Kidney epithelial cell (primary cell): Measurements from ENCODE around the gene S100A16. TPM values are rescaled to one million over a fixed set of nuclear protein-coding genes. Genes with fewer than 3 reads are reported as not detected.
"Not testable (repeated sequence)": the region's sequence is repeated elsewhere in the genome, so short reads cannot be mapped to it uniquely, and the experiment has no call there.

ENCODE experiments used
- DNase-seq: peaks from one replicate; pipeline ENCODE4 v3.0.0-alpha.2; 2010; ENCODE audit warnings: low read depth
- H3K27me3 ChIP-seq: 2 replicates; pipeline ENCODE4 v1.6.0; 2011; ENCODE audit warnings: low read length; ENCODE audit not compliant: control insufficient read depth, insufficient read depth
- H3K36me3 ChIP-seq: 2 replicates; pipeline ENCODE4 v1.5.1; 2011; ENCODE audit warnings: low read length; ENCODE audit not compliant: control insufficient read depth, insufficient read depth
- H3K4me3 ChIP-seq: 2 replicates; pipeline ENCODE4 v1.5.1; 2011; ENCODE audit warnings: low read depth, mild to moderate bottlenecking, control low read depth, low read length
- total RNA-seq: library from RNA; depleted of rRNA; stranded (reverse); fragments of >200 nt; gene quantifications from 2 replicates; pipeline ENCODE4 v1.2.3, GENCODE V29; 2015
- TF ChIP-seq, protein P1 (sequence below): IDR thresholded peaks from 2 replicates; pipeline ENCODE4 v1.5.1; 2011; ENCODE audit warnings: mild to moderate bottlenecking, moderate library complexity, low read length, control low read depth, inconsistent platforms; ENCODE audit not compliant: insufficient read depth, poor library complexity, severe bottlenecking

S100A16 gene
- total RNA-seq, 1 donor from 2014 or later, result 480 TPM

DNA sequence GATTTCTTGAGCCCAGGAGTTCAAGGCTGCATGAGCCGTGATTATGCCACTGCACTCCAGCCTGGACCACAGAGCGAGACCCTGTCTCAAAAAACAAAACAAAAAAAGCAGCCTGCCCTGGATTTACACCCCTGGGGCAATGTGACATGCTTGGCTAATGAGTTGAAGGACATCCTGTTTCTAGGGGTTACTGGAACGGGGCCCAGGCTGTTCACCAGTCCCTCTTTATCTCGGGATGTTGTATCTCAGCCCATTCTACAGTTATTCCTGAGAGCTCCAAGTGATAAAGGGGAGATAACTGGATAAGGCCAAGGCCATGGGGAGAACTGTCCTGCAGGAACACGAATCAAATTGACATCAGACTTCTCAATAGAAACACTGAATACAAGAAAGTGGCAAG lies 25.6 kb downstream of the S100A16 start:
- TF ChIP-seq, protein P1, sequence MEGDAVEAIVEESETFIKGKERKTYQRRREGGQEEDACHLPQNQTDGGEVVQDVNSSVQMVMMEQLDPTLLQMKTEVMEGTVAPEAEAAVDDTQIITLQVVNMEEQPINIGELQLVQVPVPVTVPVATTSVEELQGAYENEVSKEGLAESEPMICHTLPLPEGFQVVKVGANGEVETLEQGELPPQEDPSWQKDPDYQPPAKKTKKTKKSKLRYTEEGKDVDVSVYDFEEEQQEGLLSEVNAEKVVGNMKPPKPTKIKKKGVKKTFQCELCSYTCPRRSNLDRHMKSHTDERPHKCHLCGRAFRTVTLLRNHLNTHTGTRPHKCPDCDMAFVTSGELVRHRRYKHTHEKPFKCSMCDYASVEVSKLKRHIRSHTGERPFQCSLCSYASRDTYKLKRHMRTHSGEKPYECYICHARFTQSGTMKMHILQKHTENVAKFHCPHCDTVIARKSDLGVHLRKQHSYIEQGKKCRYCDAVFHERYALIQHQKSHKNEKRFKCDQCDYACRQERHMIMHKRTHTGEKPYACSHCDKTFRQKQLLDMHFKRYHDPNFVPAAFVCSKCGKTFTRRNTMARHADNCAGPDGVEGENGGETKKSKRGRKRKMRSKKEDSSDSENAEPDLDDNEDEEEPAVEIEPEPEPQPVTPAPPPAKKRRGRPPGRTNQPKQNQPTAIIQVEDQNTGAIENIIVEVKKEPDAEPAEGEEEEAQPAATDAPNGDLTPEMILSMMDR, result no peak
- no peak for DNase-seq
- Histone ChIP-seq H3K36me3 (no peaks in the 10 kb centered on the region), H3K27me3 (no peaks in the 10 kb centered on the region), H3K4me3 (no peak overlapping the region)

DNA sequence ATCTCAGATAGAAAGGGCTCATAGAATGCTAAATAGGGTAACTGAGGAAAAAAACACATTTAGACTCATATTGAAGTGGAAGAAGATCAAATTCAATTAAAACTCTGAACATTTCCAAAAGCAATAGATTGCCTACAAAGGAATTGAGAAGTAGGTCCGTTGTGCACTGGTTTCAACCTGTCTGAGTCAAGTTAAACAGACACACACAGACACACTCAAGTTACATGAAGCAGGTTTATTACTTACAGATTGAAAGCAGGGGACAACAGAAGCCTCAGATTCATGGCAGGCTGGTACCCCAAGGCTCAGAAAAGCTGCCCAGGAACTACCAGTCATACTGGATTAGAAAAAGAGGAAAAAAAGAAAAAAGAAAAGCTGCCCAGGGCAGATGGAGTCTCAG lies 26.6 kb downstream of the S100A16 start:
- TF ChIP-seq, protein P1, result no peak
- Histone ChIP-seq H3K27me3 (no peaks in the 10 kb centered on the region), H3K4me3 (no peak overlapping the region), H3K36me3 (no peaks in the 10 kb centered on the region)
- DNase-seq, result no peak

DNA sequence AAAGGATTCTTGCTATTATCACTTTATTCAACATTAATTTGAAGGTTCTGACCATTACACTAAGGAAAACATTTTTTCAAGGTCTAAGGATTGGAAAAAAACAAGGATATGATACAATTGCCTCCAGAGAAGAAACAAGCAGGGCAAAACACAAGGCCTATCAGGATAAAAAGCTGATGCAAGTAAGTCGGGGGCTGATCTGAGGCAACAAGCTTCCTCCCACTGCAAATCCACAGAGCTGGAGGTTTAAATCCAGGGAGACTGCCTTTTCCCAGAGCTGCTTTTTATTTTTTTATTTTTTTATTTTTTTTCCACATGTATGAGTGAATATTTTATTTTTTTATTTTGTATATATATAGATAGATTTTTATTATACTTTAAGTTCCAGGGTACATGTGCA lies 27.9 kb downstream of the S100A16 start:
- H3K36me3 ChIP-seq, result no peaks in the 10 kb centered on the region
- H3K4me3 ChIP-seq, result no peak overlapping the region
- TF ChIP-seq, protein P1, result no peak
- no peaks in the 10 kb centered on the region for H3K27me3 ChIP-seq
- DNase-seq, result no peak

DNA sequence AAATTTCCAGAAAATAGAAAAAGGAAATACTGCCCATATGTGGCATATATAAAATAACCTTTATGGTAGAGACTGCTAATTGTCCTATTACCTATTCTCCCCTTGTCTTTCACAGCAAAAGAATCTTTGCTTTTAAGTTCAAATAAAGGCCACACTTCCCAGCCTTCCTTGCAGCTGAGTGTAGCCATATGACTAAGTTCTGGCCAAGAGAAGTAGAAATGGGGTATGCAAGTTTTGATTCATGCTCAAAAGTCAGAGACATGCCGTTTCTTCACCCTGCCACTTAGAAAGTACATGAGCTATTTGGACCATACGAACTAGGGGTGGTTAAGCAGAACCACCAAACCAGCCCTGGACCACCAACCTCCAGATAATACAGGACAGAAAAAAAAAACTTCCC lies 29.0 kb downstream of the S100A16 start:
- Histone ChIP-seq H3K27me3 (no peaks in the 10 kb centered on the region), H3K36me3 (no peaks in the 10 kb centered on the region), H3K4me3 (no peak overlapping the region)
- TF ChIP-seq, protein P1, result no peak
- no peak for DNase-seq

DNA sequence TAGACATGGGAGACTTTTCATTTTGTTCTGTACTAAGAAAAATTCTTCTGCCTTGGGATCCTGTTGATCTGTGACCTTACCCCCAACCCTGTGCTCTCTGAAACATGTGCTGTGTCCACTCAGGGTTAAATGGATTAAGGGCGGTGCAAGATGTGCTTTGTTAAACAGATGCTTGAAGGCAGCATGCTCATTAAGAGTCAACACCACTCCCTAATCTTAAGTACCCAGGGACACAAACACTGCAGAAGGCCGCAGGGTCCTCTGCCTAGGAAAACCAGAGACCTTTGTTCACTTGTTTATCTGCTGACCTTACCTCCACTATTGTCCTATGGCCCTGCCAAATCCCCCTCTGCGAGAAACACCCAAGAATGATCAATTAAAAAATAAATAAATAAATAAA lies 29.4 kb downstream of the S100A16 start:
- not testable (repeated sequence) for DNase-seq, H3K4me3 ChIP-seq, H3K36me3 ChIP-seq, H3K27me3 ChIP-seq

DNA sequence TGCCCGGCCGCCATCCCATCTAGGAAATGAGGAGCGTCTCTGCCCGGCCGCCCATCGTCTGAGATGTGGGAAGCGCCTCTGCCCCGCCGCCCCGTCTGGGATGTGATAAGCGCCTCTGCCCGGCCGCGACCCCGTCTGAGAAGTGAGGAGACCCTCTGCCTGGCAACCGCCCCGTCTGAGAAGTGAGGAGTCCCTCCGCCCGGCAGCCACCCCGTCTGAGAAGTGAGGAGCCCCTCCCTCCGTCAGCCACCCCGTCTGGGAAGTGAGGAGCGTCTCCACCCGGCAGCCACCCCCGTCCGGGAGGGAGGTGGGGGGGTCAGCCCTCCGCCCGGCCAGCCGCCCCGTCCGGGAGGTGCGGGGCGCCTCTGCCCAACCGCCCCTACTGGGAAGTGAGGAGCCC lies 30.1 kb downstream of the S100A16 start:
- H3K4me3 ChIP-seq, H3K36me3 ChIP-seq, H3K27me3 ChIP-seq, DNase-seq: not testable (repeated sequence)

DNA sequence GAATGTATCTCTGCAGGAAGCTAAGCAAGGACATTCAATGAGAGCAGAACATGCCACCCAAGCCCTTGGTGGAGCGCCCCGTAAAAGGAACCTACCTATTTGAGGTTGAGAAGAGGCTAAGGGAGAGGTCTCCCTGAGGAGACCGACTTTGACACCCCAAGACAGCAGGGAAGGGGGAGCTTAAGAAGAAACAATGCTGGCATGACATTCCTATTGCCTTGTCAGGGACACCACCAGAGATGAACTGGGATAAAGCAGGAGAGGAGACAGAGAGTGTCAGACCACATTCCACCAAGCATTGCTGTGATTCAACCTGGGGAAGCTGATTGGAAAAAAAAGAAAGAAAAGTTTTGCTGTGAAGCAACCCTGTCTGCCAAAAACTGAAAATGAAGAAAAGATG lies 34.0 kb downstream of the S100A16 start:
- no peaks in the 10 kb centered on the region for H3K36me3 ChIP-seq
- TF ChIP-seq, protein P1, result no peak
- H3K27me3 ChIP-seq, result no peaks in the 10 kb centered on the region

More for the DNA sequence above, 34.0 kb downstream of the S100A16 start:
- no peak for DNase-seq
- no peak overlapping the region for H3K4me3 ChIP-seq
